ENCODE results near the gene CLIC1.
"Not testable (repeated sequence)": the region's sequence is repeated elsewhere in the genome, so short reads cannot be mapped to it uniquely, and the experiment has no call there.

The CLIC1 gene

GRCh38 chr6:31721351-31722020, 14.8 kb downstream of the CLIC1 start, which contains the start of gene LY6G6C:
Gene LY6G6C, minus strand, starts transcription at chr6:31721746. Its CDS starts 67 bp downstream, at chr6:31721679.
- no peak for DNase-seq

- DNase-seq = no peak
Measured at GRCh38 chr6:31720196-31720770, 16.0 kb downstream of the CLIC1 start.

GRCh38 chr6:31719001-31719400, 17.3 kb downstream of the CLIC1 start:
- DNase-seq = no peak

- no peak for DNase-seq
Measured at GRCh38 chr6:31718265-31718664, 18.1 kb downstream of the CLIC1 start.

- no peak for DNase-seq
Measured at GRCh38 chr6:31717499-31718222, 18.7 kb downstream of the CLIC1 start.

GRCh38 chr6:31715022-31715958, 21.0 kb downstream of the CLIC1 start, which contains the start of gene LY6G6D:
Gene LY6G6D, plus strand, starts transcription at chr6:31715348. Its CDS starts 8 bp downstream, at chr6:31715356.
- DNase-seq = no peak

- DNase-seq = no peak
Measured at GRCh38 chr6:31713991-31714684, 22.2 kb downstream of the CLIC1 start.

- no peak for DNase-seq
Measured at GRCh38 chr6:31713465-31713864, 22.9 kb downstream of the CLIC1 start.

GRCh38 chr6:31712296-31712695, 24.0 kb downstream of the CLIC1 start:
- DNase-seq = no peak

GRCh38 chr6:31711233-31711632, 25.1 kb downstream of the CLIC1 start:
- DNase-seq = no peak

GRCh38 chr6:31710523-31711219, 25.7 kb downstream of the CLIC1 start:
- DNase-seq = no peak

- DNase-seq = not testable (repeated sequence)
Measured at GRCh38 chr6:31709157-31709556, 27.2 kb downstream of the CLIC1 start.

GRCh38 chr6:31708224-31708623, 28.1 kb downstream of the CLIC1 start:
- DNase-seq = no peak

GRCh38 chr6:31707701-31708100, 28.6 kb downstream of the CLIC1 start:
- no peak for DNase-seq

- no peak for DNase-seq
Measured at GRCh38 chr6:31706599-31706998, 29.7 kb downstream of the CLIC1 start, which contains the start of gene LY6G6F. Gene LY6G6F, plus strand, starts transcription at chr6:31706866. Its CDS starts 41 bp downstream, at chr6:31706907.

GRCh38 chr6:31705931-31706330, 30.4 kb downstream of the CLIC1 start:
- DNase-seq = no peak

GRCh38 chr6:31702819-31703716, 33.3 kb downstream of the CLIC1 start, which contains the start of gene ABHD16A:
Gene ABHD16A, minus strand, starts transcription at chr6:31703324. Its CDS starts 43 bp downstream, at chr6:31703281.
- peak; percentile 74 to 94 (median 84) for DNase-seq

- no peak for DNase-seq
Measured at GRCh38 chr6:31702405-31702818, 33.9 kb downstream of the CLIC1 start.

- no peak for DNase-seq
Measured at GRCh38 chr6:31701666-31702404, 34.5 kb downstream of the CLIC1 start.

Measured in activated naive CD4-positive, alpha-beta T cell (primary cell).